AG04450 (cell line): ENCODE data around the gene CCDC57. TPM values are rescaled to one million over a fixed set of nuclear protein-coding genes. Genes with fewer than 3 reads are reported as not detected.

ENCODE experiments used
- CTCF ChIA-PET: fragments of 300-600, 350-600 bp; formaldehyde crosslinking; extraction: SDS; loops from one replicate; lab custom pipeline; 2022; ENCODE audit warnings: antibody characterized with exemption, inconsistent platforms; lab: Charles Lee
- POLR2A ChIA-PET: fragments of 350-600 bp; formaldehyde crosslinking; extraction: SDS; loops from one replicate; lab custom pipeline; 2021; ENCODE audit warnings: antibody characterized with exemption, inconsistent platforms; lab: Yijun Ruan, JAX
- DNase-seq: peaks from one replicate; pipeline ENCODE4 v3.0.0-alpha.2; 2011; ENCODE audit warnings: low read depth, low spot score
- H3K27ac ChIP-seq: one replicate; pipeline ENCODE4 v1.5.1; 2012; ENCODE audit warnings: low read depth, low read length, control low read depth
- H3K27me3 ChIP-seq: one replicate; pipeline ENCODE4 v1.6.0; 2012; ENCODE audit warnings: low read length; ENCODE audit not compliant: control insufficient read depth, insufficient read depth
- H3K4me3 ChIP-seq: 2 replicates; pipeline ENCODE4 v1.5.1; 2011; ENCODE audit warnings: mild to moderate bottlenecking, low read depth, low read length, control low read depth
- H3K9me3 ChIP-seq: 2 replicates; pipeline ENCODE4 v1.5.1; 2012; ENCODE audit warnings: low read length; ENCODE audit not compliant: control insufficient read depth, insufficient read depth
- polyA plus RNA-seq: library from polyadenylated mRNA; depleted of rRNA; stranded (reverse); fragments of >200 nt; gene quantifications from 2 replicates; pipeline ENCODE4 v1.2.3, GENCODE V29; 2011
- TF ChIP-seq, protein P1 (sequence below): IDR thresholded peaks from 2 replicates; pipeline ENCODE4 v1.5.1; 2011; ENCODE audit warnings: low read depth, low read length, control low read depth, inconsistent platforms

The CCDC57 gene
- polyA plus RNA-seq, 1 experiment = 11.1 TPM

DNA sequence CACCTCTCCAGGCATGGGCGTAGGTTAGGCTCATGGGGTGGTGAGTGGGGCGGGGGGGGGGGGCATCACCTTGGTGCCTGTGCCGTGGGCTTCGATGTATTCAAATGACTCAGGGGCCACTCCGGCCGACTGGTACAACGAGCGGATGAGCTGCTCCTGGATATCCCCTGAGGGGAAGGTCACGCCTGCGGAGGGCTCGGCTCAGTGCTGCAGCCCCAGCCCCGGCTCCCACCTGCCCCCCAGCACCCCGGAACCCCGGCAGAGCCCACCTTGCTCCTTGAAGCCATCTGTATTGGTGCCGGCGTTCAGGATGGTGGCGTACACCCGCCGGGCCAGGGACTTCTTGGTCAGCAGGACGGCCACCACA lies 120.0 kb downstream of the CCDC57 start:
- H3K4me3 ChIP-seq = no peak overlapping the region
- TF ChIP-seq, protein P1, sequence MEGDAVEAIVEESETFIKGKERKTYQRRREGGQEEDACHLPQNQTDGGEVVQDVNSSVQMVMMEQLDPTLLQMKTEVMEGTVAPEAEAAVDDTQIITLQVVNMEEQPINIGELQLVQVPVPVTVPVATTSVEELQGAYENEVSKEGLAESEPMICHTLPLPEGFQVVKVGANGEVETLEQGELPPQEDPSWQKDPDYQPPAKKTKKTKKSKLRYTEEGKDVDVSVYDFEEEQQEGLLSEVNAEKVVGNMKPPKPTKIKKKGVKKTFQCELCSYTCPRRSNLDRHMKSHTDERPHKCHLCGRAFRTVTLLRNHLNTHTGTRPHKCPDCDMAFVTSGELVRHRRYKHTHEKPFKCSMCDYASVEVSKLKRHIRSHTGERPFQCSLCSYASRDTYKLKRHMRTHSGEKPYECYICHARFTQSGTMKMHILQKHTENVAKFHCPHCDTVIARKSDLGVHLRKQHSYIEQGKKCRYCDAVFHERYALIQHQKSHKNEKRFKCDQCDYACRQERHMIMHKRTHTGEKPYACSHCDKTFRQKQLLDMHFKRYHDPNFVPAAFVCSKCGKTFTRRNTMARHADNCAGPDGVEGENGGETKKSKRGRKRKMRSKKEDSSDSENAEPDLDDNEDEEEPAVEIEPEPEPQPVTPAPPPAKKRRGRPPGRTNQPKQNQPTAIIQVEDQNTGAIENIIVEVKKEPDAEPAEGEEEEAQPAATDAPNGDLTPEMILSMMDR = no peak
- DNase-seq = no peak
- H3K27me3 ChIP-seq = no peaks in the 10 kb centered on the region
- POLR2A ChIA-PET = interaction anchor here (0.6 kb wide), 1 partner anchor 11 kb away, joined by 3 read pairs; no protein-coding TSS in a partner anchor
- CTCF ChIA-PET = no interaction called here
- H3K27ac ChIP-seq = no peak overlapping the region
- H3K9me3 ChIP-seq = no peaks in the 10 kb centered on the region; the same call in 1 of the 2 replicates

DNA sequence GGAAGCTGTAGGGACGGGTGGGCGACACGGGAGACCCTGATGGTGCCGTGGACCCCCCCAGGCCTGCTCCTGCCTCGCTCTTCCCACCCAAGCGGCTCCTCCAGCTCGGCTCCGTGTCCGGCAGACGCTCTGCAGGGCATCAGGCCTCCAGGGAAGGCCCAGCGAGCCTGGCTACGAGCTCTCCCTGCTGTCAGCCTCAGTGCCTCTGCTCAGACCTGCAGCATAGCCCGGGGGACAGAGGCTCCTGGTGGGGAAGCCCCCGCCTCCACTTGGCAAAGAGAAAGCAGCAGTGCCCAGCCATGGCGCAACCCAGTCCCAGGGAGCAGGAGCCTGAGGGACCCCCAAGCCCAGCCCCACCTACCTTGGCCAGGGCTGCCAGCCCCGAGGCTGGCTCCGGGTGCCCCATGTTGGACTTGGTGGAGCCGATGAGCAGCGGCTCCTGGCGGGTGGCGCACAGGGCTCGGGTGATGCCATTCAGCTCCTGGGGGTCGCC lies 120.5 kb downstream of the CCDC57 start:
- ChIA-PET CTCF (no interaction called here), POLR2A (interaction anchor here (0.6 kb wide), 1 partner anchor 10 kb away, joined by 3 read pairs; no protein-coding TSS in a partner anchor)
- Histone ChIP-seq H3K9me3 (no peaks in the 10 kb centered on the region; the same call in 1 of the 2 replicates), H3K4me3 (no peak overlapping the region), H3K27me3 (no peaks in the 10 kb centered on the region), H3K27ac (no peak overlapping the region)
- TF ChIP-seq, protein P1 = no peak
- DNase-seq = no peak

DNA sequence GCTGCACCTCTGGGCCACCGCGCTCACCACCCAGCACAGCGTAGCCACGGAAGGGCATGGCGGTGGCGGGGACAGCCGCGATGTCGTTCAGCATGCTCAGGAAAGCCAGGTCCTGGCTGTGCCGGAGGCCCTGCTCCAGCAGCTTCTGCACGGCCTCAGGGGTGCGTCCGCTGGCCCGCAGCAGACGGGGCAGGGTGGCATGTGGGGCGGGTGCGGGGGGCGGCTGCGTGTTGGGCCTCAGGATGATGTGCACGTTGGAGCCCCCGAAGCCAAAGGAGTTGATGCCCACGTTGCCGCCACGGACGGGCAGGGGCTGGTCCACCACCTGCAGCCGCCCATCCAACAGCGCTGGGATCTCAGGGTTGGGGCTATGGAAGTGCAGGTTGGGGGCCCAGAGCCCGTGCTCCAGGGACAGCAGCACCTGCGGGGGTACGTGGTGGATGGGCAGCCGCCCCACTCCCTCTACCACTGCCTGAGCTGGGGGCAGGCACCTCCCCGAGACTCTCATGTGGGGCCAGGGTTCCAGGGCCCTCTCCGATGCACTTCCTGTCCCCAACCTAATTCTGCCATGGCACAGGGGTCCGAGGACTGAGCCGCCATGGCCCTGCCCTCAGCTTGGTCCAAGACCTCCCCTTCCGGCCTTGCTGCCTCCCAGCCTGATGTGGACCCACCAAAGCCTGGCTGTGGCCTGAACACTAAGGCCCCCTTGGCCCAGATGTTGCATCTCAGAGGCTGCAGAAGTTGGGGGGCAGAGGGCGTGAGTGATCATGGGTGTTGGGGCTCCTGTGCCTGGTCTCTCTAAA lies 121.2 kb downstream of the CCDC57 start:
- ChIA-PET POLR2A (no interaction called here), CTCF (no interaction called here)
- Histone ChIP-seq H3K4me3 (no peak overlapping the region), H3K27ac (no peak overlapping the region), H3K27me3 (no peaks in the 10 kb centered on the region), H3K9me3 (no peaks in the 10 kb centered on the region; the same call in 1 of the 2 replicates)
- no peak for DNase-seq
- TF ChIP-seq, protein P1 = no peak

DNA sequence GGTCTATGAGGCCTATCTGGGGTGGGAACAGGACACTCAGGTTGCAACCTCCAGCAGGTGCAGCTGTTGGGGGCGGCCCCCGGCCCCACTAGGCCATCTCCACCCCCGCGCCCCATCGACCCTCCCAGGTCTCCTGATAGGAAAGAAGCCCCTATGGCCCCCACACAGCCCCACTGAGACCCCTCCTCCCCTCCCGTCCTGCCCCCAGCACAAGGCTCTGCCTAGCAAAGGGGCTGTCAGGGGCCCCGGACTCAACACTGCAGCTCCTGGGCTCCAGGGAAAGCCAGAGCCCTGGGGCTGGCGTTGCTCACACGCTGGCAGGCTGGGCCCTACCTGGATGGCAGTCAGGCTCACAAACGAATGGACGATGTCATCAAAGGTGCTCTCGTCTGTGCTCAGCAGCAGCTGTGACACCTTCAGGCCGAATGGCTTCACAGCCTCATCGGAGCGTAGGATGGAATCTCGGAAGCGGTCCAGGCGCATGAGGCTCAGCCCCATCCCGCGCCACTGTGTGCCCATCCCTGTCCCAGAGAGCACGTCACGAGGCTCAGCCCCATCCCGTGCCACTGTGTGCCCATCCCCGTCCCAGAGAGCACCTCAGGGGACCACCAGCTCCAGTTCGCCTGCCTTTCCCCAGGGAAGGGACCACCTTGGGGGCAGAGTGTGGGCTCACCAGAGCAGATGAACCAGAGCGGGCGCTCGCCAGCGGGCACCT lies 121.9 kb downstream of the CCDC57 start:
- H3K9me3 ChIP-seq = no peaks in the 10 kb centered on the region; the same call in 1 of the 2 replicates
- TF ChIP-seq, protein P1 = no peak
- H3K27me3 ChIP-seq = no peaks in the 10 kb centered on the region
- CTCF ChIA-PET = no interaction called here
- POLR2A ChIA-PET = no interaction called here
- no peak overlapping the region for H3K27ac ChIP-seq
- DNase-seq = no peak
- H3K4me3 ChIP-seq = no peak overlapping the region
